ENCODE results near the gene EGFLAM.

Gene EGFLAM

DNA sequence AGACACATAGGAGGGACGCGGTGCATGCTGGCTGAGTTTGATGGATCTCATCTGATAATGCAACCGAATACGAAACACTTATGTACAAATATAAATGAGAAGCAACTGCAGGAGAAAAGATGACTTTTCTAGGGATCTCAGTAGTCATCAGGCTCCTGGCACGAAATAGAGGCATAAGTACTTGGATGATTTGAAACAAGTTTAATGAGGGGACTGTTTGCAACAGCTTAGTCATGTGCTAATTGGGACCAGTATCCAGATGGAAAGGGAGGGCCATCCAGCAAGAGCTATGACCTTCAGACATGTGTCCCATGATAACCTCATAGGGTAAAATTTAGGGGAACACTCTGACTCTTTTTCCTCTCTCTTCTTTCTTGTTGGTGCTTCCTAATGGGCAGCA is 123.0 kb downstream of the EGFLAM start:
- Histone ChIP-seq H3K36me3 (ENCODE audit: control insufficient read depth, insufficient read depth, low read length) (no peaks in the 10 kb centered on the region), H3K4me1 (ENCODE audit: control insufficient read depth, insufficient read depth, low read length) (peaks cover 26% of the 10 kb centered on the region), H3K4me3 (ENCODE audit: insufficient read depth, low read depth, low read length) (no peak overlapping the region), H3K9me3 (ENCODE audit: control insufficient read depth, low read length) (no peaks in the 10 kb centered on the region), H3K27me3 (ENCODE audit: control insufficient read depth, insufficient read depth, low read length, poor library complexity, severe bottlenecking) (peaks cover 6% of the 10 kb centered on the region), H3K27ac (ENCODE audit: insufficient read depth, low read depth, low read length, poor library complexity, severe bottlenecking) (no peak overlapping the region)
- WGBS, 2 experiments, result 89 to 91% methylated on average over 5 of the region's 5 CpGs

DNA sequence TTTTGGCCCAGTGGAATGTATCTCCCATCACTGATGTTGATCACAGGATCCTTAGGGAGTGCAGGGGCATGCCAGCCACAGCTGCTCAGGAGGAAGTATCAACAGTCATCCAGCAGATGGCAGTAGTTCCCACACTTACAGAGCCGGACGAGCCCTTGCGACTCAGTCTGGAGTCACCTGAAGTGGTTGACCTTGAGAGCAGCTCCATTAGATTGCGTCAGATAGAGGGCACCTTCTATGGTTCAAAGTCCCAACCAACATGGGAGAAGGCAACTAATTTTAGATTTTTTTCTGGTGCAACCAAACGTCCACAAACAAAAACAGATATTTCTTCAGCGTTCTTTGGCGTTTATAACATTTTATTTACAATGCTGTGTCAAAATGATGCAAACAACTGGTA is 124.5 kb downstream of the EGFLAM start:
- no peaks in the 10 kb centered on the region for H3K9me3 ChIP-seq (ENCODE audit: control insufficient read depth, low read length)
- 38 to 44% methylated on average over 7 of the region's 7 CpGs for WGBS, 2 experiments
- no peak overlapping the region for H3K27ac ChIP-seq (ENCODE audit: insufficient read depth, low read depth, low read length, poor library complexity, severe bottlenecking)
- peaks cover 26% of the 10 kb centered on the region for H3K4me1 ChIP-seq (ENCODE audit: control insufficient read depth, insufficient read depth, low read length)
- no peaks in the 10 kb centered on the region for H3K36me3 ChIP-seq (ENCODE audit: control insufficient read depth, insufficient read depth, low read length)
- H3K4me3 ChIP-seq (ENCODE audit: insufficient read depth, low read depth, low read length), result no peak overlapping the region
- H3K27me3 ChIP-seq (ENCODE audit: control insufficient read depth, insufficient read depth, low read length, poor library complexity, severe bottlenecking), result peaks cover 6% of the 10 kb centered on the region

DNA sequence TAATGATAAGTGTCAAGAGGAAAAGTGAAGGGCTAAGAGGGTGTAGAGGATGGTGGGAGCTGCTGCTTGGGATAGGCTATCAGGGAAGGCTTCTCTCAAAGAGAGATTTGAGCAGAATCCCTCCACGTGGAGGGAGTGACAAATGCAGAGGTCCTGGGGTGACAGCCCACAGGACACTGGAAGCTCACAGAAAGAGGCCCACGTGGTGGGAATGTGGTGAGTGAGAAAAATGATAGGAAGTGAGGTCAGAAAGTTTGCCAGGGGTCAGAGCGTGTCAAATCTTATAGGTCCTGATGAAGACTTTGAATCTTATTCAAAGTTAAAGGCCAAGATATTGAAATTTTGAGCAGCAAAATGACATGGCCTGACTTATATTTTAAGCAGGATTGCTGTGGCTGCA is 125.3 kb downstream of the EGFLAM start:
- Histone ChIP-seq H3K4me3 (ENCODE audit: insufficient read depth, low read depth, low read length) (no peak overlapping the region), H3K9me3 (ENCODE audit: control insufficient read depth, low read length) (no peaks in the 10 kb centered on the region), H3K27ac (ENCODE audit: insufficient read depth, low read depth, low read length, poor library complexity, severe bottlenecking) (no peak overlapping the region), H3K36me3 (ENCODE audit: control insufficient read depth, insufficient read depth, low read length) (no peaks in the 10 kb centered on the region), H3K4me1 (ENCODE audit: control insufficient read depth, insufficient read depth, low read length) (peaks cover 26% of the 10 kb centered on the region), H3K27me3 (ENCODE audit: control insufficient read depth, insufficient read depth, low read length, poor library complexity, severe bottlenecking) (no peaks in the 10 kb centered on the region)
- WGBS, 2 experiments, result 76% methylated on average over 3 of the region's 3 CpGs

GRCh38 chr5:38384396-38384795 is 126.0 kb downstream of the EGFLAM start:
- Histone ChIP-seq H3K9me3 (ENCODE audit: control insufficient read depth, low read length) (no peaks in the 10 kb centered on the region), H3K4me1 (ENCODE audit: control insufficient read depth, insufficient read depth, low read length) (peaks cover 24% of the 10 kb centered on the region), H3K4me3 (ENCODE audit: insufficient read depth, low read depth, low read length) (no peak overlapping the region), H3K36me3 (ENCODE audit: control insufficient read depth, insufficient read depth, low read length) (no peaks in the 10 kb centered on the region), H3K27ac (ENCODE audit: insufficient read depth, low read depth, low read length, poor library complexity, severe bottlenecking) (no peak overlapping the region), H3K27me3 (ENCODE audit: control insufficient read depth, insufficient read depth, low read length, poor library complexity, severe bottlenecking) (no peaks in the 10 kb centered on the region)
- WGBS, 2 experiments, result 81 to 83% methylated on average over 3 of the region's 3 CpGs

DNA sequence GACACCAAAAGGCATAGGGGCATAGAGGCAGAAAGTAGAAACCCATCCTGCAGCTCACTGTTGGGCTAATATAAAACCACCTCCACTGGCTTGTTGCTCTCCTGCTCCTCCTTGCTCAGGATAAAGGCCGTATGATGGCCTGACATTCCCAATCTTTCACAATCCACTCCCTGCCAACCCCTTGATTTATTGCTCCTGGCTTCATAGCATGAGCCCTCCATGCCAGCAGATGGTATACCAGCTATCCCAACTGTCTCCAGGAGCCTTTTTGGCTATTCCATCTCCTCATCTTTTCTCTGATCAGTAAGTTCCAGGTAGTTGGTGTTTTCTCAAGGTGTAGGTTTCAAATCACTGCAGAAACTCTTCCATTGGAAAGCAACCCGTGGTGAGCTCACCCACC is 128.8 kb downstream of the EGFLAM start:
- H3K27me3 ChIP-seq (ENCODE audit: control insufficient read depth, insufficient read depth, low read length, poor library complexity, severe bottlenecking), result no peaks in the 10 kb centered on the region
- H3K36me3 ChIP-seq (ENCODE audit: control insufficient read depth, insufficient read depth, low read length), result no peaks in the 10 kb centered on the region
- no peak overlapping the region for H3K27ac ChIP-seq (ENCODE audit: insufficient read depth, low read depth, low read length, poor library complexity, severe bottlenecking)
- H3K4me3 ChIP-seq (ENCODE audit: insufficient read depth, low read depth, low read length), result no peak overlapping the region
- no peaks in the 10 kb centered on the region for H3K9me3 ChIP-seq (ENCODE audit: control insufficient read depth, low read length)
- 78 to 86% methylated on average over 2 of the region's 2 CpGs for WGBS, 2 experiments
- no peaks in the 10 kb centered on the region for H3K4me1 ChIP-seq (ENCODE audit: control insufficient read depth, insufficient read depth, low read length)

GRCh38 chr5:38393636-38394035 is 135.3 kb downstream of the EGFLAM start:
- H3K9me3 ChIP-seq (ENCODE audit: control insufficient read depth, low read length), result no peaks in the 10 kb centered on the region
- no peaks in the 10 kb centered on the region for H3K4me1 ChIP-seq (ENCODE audit: control insufficient read depth, insufficient read depth, low read length)
- WGBS, 2 experiments, result 96 to 97% methylated on average over 15 of the region's 15 CpGs
- H3K36me3 ChIP-seq (ENCODE audit: control insufficient read depth, insufficient read depth, low read length), result no peaks in the 10 kb centered on the region
- H3K27ac ChIP-seq (ENCODE audit: insufficient read depth, low read depth, low read length, poor library complexity, severe bottlenecking), result no peak overlapping the region
- H3K27me3 ChIP-seq (ENCODE audit: control insufficient read depth, insufficient read depth, low read length, poor library complexity, severe bottlenecking), result no peaks in the 10 kb centered on the region
- H3K4me3 ChIP-seq (ENCODE audit: insufficient read depth, low read depth, low read length), result no peak overlapping the region

- 63 to 65% methylated on average over 6 of the region's 6 CpGs for WGBS, 2 experiments
- H3K36me3 ChIP-seq (ENCODE audit: control insufficient read depth, insufficient read depth, low read length), result no peaks in the 10 kb centered on the region
- no peak overlapping the region for H3K27ac ChIP-seq (ENCODE audit: insufficient read depth, low read depth, low read length, poor library complexity, severe bottlenecking)
- no peaks in the 10 kb centered on the region for H3K9me3 ChIP-seq (ENCODE audit: control insufficient read depth, low read length)
- no peaks in the 10 kb centered on the region for H3K4me1 ChIP-seq (ENCODE audit: control insufficient read depth, insufficient read depth, low read length)
- H3K27me3 ChIP-seq (ENCODE audit: control insufficient read depth, insufficient read depth, low read length, poor library complexity, severe bottlenecking), result no peaks in the 10 kb centered on the region
- H3K4me3 ChIP-seq (ENCODE audit: insufficient read depth, low read depth, low read length), result no peak overlapping the region
Measured at GRCh38 chr5:38396766-38397165, 138.4 kb downstream of the EGFLAM start.

DNA sequence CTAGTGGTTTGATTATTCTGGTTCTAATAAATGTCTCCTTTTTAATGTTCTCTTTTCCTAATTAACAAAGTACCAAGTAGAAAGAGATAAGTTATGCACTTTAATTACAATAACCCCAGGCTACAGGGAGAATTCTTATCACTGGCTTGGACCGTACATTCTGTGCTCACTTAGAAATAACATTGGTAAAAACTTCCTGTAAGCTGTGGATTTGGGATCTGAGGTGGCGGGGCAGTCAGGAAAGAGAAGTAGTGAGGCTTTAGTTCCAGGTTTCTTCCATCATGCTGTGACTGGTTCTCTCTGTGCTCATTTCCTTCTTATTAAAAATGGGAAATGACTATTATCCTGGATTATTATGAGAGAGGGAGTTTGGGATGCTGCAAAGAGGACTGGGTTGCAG is 142.0 kb downstream of the EGFLAM start:
- Histone ChIP-seq H3K36me3 (ENCODE audit: control insufficient read depth, insufficient read depth, low read length) (no peaks in the 10 kb centered on the region), H3K27me3 (ENCODE audit: control insufficient read depth, insufficient read depth, low read length, poor library complexity, severe bottlenecking) (no peaks in the 10 kb centered on the region), H3K9me3 (ENCODE audit: control insufficient read depth, low read length) (no peaks in the 10 kb centered on the region), H3K4me3 (ENCODE audit: insufficient read depth, low read depth, low read length) (no peak overlapping the region), H3K27ac (ENCODE audit: insufficient read depth, low read depth, low read length, poor library complexity, severe bottlenecking) (no peak overlapping the region), H3K4me1 (ENCODE audit: control insufficient read depth, insufficient read depth, low read length) (no peaks in the 10 kb centered on the region)
- WGBS, 2 experiments, result 87 to 95% methylated on average over 2 of the region's 2 CpGs

GRCh38 chr5:38401145-38401544 is 142.8 kb downstream of the EGFLAM start:
- H3K4me1 ChIP-seq (ENCODE audit: control insufficient read depth, insufficient read depth, low read length), result no peaks in the 10 kb centered on the region
- no peaks in the 10 kb centered on the region for H3K9me3 ChIP-seq (ENCODE audit: control insufficient read depth, low read length)
- H3K27me3 ChIP-seq (ENCODE audit: control insufficient read depth, insufficient read depth, low read length, poor library complexity, severe bottlenecking), result no peaks in the 10 kb centered on the region

GRCh38 chr5:38403406-38403805 is 145.0 kb downstream of the EGFLAM start:
- Histone ChIP-seq H3K9me3 (ENCODE audit: control insufficient read depth, low read length) (no peaks in the 10 kb centered on the region), H3K4me3 (ENCODE audit: insufficient read depth, low read depth, low read length) (no peak overlapping the region), H3K27me3 (ENCODE audit: control insufficient read depth, insufficient read depth, low read length, poor library complexity, severe bottlenecking) (no peaks in the 10 kb centered on the region), H3K36me3 (ENCODE audit: control insufficient read depth, insufficient read depth, low read length) (no peaks in the 10 kb centered on the region), H3K4me1 (ENCODE audit: control insufficient read depth, insufficient read depth, low read length) (no peaks in the 10 kb centered on the region), H3K27ac (ENCODE audit: insufficient read depth, low read depth, low read length, poor library complexity, severe bottlenecking) (no peak overlapping the region)
- WGBS, 2 experiments, result 88 to 92% methylated on average over 5 of the region's 5 CpGs

More at GRCh38 chr5:38401145-38401544, 142.8 kb downstream of the EGFLAM start:
- 38 to 46% methylated on average over 1 of the region's 1 CpG for WGBS, 2 experiments
- Histone ChIP-seq H3K27ac (ENCODE audit: insufficient read depth, low read depth, low read length, poor library complexity, severe bottlenecking) (no peak overlapping the region), H3K4me3 (ENCODE audit: insufficient read depth, low read depth, low read length) (no peak overlapping the region), H3K36me3 (ENCODE audit: control insufficient read depth, insufficient read depth, low read length) (no peaks in the 10 kb centered on the region)

Data from ectodermal cell (in vitro differentiated cells).